ENCODE measurements around the gene C19orf12.

C19orf12 gene

DNA sequence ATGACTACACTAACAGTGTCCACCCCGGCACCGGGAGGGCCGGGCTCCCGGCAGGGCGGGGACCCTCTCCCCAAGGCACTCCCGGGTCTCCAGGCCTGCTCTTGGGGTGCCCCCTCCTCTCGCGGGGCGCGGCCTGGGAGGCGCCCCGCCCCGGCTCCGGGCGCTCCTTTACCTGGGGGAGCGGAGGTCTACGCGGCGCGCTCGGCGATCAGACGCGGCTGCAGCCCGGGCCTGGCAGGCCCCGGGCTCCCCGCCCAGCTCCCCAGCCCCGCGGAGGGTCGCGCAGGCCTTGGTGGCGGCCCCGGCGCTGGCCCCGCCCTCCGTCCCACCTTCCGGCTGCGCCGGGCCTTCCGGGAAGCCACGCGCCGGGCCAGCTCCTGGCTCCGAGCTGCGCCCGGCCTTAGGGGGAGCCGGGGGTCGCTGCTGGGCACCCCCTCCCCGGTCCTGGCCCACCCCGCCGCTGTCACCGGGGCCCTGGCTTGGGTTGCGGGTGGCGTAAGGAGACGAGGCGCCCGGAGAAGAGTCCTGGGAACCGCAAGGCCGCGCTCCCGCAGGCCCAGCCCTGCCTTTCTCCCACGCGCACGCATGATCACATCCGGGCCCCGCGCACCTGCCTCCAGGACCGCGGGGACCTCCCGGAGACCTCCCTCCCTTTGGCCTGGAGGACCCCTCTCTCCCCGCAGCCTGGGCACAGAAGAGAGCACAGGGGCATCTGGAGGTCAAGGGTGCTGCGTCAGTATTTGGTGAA, at the start of gene C19orf12:
Gene C19orf12 (minus strand): TSS at position 309 of the 748 bp plus-strand sequence. CDS start 6,848 bp downstream, outside the sequence.
- DNase-seq, result peak; percentile 18

DNA sequence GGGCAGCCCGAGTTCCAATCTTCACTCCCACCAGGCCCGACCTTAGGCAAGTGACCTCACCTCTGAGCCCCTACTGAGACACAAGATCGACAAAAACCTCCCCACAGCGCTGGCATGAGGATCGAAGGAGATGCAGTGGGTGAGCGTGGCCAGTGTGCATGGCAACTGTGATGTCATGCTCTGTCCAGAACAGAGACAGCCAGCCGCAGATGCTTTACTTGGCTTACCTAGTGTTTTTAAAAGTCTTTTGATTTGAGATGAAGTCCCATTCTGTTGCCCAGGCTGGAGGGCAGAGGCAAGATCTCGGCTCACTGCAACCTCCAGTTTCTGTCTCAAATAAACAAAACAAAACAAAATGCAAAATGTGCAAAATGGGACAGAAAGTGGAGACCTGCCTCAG, 49.3 kb upstream of the C19orf12 start:
- DNase-seq, result no peak

DNA sequence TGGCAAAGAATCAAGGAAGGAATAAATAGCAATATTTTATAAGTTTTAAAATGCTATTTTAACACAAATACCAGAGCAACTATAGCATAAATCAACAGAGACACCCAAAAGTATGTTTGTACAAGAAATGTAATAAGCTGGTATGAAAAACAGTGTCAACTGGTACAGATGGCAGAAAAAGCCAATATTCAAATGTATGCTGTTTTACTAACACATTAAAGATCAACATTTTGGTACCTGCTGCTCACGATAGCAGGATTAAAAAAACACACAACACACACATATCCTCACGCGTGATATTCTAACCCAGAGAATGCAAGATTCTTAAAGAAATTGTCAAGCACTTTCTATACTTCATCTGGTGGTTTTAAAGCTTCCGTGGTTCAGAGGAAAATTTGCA, 48.1 kb upstream of the C19orf12 start:
- DNase-seq, result no peak

DNA sequence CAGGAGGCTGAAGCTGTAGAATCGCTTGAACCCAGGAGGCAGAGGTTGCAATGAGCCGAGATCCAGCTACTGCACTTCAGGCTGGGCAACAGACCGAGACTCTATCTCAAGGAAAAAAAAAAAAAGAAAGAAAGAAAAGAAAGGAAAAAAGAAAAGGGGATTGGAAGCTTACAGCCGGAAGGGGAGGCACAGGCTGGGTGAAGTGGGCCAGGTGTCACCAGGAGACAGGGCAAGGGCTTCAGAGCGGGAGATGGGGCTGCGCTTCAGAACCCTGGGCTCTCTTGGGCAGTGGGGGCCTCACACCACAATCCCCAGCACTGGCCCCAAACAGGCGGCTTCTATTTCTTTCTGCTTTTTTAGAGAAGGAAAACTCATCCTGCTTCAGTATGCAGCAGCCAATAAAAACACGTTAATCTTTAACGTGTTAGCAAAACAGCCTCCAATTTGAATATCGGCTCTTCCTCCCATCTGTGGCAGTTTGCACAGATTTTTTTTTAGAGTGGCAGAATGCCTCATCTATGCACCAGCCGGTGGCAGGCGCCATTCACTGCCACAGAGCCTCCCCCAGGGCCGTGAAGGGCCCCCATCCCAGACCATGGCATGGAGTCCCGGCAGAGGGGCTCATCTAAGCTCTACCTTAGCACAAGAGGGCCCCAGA, 46.6 kb upstream of the C19orf12 start:
- no peak for DNase-seq

DNA sequence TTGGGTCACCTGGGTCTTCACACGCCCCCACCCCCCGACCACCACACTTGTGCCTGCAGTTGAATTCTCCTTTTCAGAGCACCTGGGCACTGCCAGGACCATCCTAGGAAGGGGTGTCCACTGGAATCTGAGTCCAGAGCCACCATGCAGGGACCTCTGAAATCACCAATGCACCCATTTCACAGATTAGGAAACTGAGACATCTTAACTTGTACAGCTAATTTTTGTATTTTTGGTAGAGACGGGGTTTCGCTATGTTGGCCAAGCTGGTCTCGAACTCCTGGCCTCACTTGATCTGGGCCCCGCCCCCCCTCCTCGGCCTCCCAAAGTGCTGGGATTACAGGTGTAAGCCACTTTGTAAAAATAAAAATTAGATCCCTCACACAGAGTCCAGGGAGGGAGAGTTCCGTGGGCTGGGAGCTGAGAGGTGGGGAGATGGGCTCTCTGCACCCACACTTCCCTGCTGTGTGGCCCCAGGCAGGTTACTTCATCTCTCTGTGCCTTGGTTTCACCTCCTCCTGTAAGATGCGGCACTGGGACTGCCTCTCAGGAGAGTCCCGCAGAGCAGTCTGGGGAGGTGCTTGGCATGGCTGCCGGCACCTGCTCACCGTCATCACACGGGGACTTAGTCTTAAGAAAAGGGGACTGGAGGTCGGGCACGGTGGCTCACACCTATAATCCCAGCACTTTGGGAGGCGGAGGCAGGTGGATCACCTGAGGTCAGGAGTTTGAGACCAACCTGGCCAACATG, 45.9 kb upstream of the C19orf12 start:
- DNase-seq, result no peak

DNA sequence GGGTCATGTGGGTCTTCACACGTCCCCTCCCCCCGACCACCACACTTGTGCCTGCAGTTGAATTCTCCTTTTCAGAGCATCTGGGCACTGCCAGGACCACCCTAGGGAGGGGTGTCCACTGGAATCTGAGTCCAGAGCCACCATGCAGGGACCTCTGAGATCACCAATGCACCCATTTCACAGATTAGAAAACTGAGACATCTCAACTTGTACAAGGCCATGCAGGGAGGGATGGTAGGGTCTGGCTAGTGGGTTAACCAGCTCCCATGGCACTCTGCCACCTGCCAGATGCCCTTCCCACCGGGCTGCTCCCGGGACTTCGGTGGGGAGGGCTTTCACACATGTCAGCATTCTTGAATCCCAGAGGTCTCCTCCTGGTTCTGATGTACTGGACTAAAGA, 44.3 kb upstream of the C19orf12 start:
- no peak for DNase-seq

DNA sequence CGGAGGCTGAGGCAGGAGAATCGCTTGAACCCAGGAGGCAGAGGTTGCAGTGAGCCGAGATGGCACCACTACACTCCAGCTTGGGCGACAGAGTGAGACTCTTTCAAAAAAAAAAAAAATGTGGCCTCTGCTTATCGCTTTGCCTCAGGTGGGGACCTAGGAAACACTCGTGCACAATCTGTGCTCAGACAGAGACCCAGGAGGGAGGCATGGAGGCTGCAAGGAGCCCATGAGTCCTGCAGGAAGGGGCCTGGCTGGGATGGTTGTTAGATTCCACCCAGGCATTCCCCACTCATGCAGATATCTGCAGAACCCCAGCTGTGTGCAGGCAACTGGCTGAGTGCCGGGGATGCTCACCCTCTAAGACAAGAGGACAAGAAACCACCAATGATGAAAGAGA, 43.8 kb upstream of the C19orf12 start:
- no peak for DNase-seq

DNA sequence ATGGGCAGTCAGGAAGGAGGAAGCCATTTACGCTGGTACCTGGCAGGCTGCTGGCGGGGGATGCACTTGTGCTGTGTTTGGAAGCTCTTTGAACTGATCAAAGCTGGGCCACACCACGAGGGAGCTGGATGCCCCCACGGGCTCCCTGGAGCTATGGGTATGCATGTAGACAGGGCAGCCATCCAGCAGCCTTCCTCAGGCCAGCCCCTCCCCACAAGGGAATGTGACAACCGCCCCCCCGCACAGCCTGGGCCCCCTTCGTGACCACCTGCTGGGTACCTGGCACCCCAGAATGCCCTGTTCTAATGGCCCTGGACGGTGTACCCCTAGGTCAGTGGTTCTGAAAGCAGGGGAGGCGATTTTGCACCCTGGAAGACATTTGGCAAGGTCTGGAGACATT, 42.5 kb upstream of the C19orf12 start:
- DNase-seq, result no peak

DNA sequence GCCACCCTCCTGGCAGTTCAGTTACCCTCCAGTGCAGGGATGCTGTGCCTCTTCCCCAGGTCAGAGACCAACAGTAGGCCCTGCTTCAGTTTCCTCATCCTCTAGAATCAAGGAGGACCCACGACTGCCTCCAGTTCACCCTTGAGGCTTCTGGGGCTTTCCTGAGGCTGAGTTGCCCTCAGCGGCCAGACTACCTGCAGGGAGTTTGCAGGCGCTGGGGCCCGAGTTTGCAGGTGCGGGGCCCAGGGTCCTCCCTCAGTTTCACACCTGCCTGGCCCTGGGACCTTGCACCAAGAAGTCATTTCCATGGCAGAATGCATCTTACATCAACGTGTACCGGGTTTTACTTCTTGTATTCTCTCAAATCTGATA, 38.9 kb upstream of the C19orf12 start:
- DNase-seq, result no peak

DNA sequence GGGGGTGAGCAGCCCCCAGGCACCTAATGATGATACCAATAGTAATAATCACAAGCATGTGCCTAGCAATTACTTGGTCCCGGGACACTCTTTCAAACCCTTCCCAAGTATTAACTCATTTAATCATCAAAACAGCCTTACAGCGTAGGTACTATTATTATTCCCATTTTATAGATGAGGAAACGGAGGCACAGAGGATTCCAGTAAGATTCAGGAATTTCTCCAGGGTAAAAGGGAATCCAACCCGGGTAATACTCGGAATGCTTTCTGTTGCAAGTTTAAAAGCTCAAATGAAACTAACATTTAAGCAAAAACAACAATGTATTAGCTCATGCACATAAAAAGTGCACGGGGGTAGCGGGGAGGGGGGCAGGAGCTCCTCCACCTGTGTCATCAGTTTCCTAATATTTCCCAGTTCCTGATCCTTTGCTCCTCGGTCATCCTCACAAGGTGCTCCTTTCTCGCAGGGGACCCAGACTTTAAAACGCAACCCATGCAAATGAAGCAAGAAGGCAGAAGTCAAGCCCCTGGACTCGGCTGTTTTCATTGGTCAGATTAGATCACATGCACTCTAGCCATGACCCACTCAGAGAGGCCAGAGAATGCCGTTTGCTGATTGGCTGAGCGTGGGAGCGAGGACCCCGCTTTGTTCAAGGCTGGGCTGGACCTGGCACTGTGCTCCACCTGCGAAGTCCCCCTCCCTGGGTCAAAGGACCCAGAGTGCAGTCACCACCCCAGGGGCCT, 38.3 kb upstream of the C19orf12 start:
- no peak for DNase-seq

DNA sequence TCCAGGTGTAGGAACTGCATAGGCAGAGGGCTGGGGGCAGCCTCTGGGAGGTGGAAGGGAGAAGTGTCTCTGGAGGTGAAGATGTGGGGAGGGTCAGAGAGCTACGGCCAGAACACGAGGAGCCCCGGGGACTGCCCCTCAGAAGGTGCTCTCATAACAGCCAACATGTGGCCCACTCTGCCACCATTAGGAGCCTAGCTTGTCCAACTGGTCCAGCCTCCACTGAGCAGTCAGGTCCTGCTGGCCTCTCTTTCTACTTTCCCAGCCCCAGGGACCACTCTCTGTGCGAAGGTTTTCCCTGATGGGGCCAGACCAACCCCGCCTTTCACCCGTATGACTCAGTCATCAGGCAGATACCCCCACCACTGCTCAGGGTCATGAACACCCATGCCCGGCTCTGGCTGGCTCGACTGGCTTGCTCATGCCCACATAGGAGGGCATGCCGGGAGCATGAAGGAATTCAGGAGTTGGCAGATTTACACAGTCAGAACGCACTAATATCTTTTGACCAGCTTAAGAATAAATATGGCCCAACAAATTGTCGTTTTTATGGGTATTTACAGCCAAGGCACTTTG, 37.5 kb upstream of the C19orf12 start:
- no peak for DNase-seq

DNA sequence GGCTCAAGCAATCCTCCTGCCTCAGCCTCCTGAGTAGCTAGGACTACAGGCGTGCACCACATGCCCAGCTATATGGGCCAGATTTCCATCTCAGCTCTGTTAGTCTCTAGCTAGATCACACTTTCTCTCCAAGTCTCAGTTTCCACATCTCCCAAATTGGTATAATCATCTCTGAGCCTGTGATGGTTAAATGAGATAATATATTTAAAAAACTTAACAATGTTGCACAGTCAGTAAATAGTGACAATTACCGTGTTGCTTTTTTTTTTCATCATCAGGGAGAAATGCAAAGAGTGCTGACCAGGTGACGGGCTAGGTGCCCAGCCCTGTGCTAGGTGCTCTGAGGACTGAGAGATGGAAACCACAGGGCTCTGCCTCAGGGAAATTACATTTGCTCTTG, 36.9 kb upstream of the C19orf12 start:
- DNase-seq, result no peak

DNA sequence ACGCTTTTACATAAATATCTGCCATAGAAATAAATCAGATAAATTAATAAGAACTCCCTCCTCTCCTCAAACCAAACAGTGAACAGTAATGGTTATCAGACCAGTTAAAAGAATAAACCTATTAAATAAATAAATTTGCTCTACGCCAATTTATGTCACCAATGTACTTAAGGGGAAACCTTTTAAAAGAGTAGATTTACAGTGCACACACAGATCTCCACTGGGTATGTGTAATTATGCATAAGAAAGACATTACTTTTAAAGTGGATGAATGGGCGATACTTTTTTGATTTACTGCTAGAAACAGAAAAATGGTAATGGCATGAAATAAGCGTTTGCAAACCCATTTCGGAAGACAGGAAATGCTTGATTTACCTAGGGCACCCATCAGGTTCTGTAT, 34.9 kb upstream of the C19orf12 start:
- DNase-seq, result no peak

DNA sequence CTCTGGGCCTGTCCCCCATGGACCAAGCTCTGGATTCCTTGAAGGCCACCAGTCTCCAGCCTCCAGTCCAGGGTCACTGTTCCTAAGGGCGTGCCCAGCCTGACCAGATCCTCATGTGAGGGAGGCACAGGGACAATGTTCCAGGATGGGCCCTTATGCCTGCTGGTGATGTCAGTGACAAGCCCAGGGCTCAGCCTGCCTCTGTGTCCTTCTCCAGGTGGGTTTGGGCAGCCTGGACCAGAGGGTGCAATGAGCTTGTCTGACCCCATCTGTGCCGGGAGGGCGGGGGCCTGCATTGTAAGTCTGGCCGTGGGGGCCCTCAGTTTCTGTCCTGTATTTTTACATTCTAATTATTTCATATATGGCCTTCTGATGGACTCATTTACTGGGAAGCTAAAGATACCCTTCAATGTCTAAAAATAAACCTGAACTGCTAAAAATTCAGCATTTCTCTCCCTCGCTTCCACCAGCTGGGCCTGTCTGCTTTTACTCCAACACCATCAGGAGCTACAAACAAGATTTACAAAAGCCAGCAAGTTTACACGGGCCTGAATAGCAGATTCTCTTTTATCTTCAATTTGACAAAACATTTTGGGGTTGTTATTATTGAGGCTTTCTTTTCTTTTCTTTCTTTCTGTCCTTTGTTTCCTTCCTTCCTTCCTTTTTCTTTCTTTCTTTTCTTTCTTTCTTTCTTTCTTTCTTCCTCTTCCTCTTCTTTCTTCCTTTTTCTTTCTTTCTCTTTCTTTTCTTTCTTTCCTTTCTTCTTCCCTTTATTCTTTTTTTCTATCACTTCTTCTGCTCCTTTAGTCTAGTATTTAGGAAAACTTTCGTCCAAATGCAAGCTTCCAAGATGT, 34.2 kb upstream of the C19orf12 start:
- DNase-seq, result no peak

DNA sequence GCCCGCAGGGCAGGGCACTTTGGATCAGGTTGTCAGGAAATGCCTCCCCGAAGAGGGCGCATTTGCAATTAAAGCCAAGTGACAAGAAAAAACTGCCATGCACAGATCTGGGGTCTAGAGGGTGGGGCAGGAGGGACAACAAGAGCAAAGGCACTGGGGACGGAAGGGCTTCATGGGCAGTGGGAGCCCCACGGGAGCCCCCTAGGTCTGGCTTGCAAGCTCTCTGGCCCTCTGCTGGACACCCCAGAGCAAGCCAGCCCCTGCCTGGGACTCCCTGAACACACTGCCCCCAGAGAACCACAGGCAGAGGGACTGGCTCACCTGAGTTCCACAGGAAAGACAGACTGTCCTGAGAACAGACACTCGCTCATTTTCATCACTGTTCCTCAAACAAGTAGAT, 30.2 kb upstream of the C19orf12 start:
- DNase-seq, result no peak

DNA sequence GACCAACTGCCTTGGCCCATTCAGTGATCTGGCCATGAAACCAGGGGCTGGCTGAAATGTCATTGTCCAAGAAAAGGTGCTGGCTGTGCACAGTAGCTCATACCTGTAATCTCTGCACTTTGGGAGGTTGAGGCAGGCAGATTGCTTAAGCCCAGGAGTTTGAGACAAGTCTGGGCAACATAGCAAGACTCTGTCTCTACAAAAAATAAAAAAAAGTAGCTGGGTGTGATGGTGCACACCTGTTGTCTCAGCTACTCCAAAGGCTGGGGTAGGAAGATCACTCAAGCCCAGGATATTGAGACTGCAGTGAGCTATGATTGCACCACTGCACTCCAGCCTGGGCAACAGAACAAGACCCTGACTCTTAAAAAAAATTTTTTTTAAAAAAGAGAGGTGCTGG, 28.6 kb upstream of the C19orf12 start:
- no peak for DNase-seq

DNA sequence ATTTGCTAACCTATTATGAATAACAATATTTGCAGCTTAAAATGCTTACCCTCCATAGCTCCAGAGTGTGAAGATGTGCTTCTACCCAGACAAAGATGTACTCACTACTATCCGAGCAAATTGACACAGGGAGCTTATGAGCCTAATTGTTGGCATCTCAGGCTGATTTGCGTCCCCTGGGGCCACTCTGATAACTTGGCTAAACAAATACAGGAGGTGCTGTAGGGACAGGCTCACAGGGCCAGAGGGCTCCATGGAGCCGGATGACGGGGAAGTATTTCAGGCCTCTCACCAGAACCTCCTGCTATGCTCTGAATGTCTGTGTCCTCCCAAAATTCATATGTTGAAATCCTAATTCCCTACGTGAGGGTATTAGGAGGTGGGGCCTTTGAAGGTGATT, 26.7 kb upstream of the C19orf12 start:
- DNase-seq, result no peak

DNA sequence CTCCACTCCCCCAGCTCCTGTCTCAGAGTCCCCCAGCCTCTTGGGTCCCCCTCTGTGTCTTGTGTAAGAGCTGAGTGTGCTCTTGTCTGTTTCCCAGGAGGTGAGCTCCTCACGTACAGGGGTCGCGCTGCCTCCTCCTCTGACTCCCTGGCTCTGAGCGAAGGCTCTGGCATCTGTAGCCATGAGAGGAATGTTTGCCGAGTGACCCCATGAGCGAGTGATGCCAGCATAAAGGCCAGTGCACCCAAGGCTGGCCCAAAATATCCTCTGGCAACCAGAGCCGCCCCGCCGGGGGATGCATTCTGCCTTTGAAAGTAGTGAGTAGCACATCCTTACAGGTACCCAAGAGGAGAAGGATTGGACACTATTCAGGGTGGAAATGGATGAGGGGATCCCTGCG, 26.2 kb upstream of the C19orf12 start:
- DNase-seq, result no peak

DNA sequence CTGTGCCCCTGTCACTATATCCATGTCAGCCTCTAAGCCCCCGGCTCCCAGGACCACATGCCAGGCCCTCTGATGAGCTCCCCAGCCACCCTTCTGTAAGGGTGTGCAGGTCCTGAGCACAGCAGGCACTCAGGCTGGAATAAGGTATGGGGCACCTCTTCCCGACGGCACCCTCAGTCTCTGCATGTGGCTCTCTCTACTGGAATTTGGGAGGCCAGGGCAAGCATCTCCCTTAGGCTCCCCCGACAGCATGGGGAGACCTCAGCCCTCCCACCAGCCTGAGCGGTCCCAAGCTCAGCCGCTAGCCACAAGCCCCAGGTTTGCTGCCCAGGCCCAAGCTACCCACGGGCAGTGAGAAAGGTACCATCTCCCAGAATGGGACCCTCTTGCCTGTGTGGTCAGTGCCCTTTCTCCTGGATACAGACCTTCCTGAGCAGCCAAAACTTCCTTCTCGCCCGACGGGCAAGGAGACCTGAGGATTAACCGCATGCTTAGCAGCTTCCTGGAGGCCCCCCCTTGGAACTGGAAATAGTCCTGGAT, 22.5 kb upstream of the C19orf12 start:
- DNase-seq, result no peak

DNA sequence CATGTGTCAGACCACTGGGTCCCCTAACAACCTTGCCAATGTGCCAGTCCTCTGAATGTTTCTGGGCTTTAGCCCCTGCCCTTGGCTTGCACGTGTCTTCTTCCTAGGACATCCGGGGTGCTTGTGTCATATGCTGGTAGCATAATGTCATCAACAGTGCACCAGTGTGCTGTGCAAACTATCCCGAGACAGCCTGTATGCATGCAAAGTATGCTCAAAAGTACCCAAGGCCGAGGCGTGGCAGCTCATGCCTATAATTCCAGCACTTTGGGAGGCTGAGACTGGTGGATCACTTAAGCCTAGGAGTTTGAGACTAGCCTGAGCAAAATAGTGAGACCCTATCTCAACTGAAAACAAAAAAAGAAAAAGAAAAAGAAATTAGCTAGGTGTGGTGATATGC, 20.8 kb upstream of the C19orf12 start:
- no peak for DNase-seq

DNA sequence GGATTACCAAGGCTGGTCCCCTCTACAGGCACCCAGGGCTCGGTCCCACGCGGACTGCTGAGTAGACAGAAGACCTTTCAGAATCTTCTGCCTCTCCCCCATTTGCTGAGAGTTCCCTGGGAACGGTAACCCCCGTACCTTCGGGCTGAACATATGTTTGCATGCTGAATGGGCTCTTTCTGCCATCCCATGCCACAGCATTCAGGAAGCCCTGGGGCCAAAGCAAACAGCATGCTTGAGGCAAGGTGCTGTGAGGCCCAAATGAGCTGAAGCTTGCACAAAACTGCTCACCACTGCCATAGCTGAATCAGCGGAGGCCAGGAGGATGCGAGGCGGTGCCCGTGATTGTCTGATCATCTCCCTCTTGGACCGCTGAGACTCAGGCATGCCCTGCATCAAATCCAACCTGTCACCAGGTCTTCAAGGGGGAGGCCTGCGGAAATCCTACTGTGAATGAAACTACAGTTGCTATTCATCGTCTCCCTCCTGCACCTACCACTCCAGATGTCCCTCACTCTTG, 16.3 kb upstream of the C19orf12 start:
- no peak for DNase-seq

DNA sequence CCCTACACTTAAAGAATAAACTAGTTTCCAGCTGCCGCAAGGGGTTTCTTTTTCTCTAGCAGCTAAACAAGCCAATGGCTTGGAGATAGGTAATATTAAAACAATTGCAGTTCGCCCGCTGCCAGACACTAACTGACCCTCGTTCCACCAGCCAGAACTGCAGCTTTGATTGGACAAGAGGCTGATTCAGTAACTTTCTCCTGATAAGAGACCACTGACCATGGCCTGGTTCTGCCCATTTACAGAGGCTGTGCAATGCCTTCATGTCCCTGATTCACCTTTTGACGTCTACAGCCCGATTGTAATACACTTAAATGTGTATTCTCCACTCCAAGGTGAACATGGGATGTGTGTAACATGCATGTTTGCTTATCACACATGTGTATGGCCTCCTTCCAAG, 12.8 kb upstream of the C19orf12 start:
- DNase-seq, result no peak

All from DMS79 (cell line).